SKM-1 treated with dmso at 0.1 percent for 144 hours (cell line): ENCODE results near the gene NCKAP5.

Experiments
- DNase-seq: peaks from one replicate; lab custom pipeline; 2025; ENCODE audit not compliant: unreplicated experiment; lab: John Stamatoyannopoulos, UW

The NCKAP5 gene

DNA sequence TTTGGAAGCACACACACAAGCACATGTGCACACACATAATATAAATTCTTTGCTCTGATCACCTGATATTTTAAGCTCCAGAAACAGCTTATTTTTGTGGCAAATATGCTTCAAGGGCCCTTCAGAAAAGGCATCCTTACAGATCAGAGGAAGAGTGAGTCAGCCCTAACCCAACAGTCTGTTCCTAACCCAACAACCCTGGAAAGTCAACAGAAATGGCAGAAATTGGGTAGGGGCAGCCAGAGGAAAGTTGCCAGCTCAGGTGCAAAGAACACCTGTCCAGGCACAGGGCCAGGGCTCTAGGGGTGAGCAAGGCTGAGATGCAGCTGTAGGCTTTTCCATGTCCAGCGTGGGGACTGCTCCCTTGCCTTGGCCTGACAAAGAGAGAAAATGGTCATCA lies 6.4 kb upstream of the NCKAP5 start:
- no peak for DNase-seq

DNA sequence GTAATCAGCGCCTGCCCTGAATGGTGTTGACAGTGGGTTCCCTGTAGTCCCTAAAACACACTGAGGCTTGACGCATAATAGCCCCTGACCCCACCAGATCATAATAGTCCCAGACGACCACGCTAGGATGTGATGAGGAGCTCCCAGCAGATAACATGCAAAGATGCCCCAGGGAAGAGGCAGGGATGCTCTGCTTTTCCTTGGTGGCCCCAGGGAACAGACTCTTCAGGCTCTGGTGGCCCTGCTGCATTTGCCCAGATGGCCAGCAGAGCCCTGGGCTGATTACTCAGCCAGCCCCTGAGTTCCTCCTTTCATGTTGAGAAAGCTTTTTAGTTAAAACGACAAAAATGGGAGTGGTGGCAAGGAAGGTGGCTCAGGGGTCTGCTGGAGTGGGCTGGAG lies 5.9 kb upstream of the NCKAP5 start:
- no peak for DNase-seq

DNA sequence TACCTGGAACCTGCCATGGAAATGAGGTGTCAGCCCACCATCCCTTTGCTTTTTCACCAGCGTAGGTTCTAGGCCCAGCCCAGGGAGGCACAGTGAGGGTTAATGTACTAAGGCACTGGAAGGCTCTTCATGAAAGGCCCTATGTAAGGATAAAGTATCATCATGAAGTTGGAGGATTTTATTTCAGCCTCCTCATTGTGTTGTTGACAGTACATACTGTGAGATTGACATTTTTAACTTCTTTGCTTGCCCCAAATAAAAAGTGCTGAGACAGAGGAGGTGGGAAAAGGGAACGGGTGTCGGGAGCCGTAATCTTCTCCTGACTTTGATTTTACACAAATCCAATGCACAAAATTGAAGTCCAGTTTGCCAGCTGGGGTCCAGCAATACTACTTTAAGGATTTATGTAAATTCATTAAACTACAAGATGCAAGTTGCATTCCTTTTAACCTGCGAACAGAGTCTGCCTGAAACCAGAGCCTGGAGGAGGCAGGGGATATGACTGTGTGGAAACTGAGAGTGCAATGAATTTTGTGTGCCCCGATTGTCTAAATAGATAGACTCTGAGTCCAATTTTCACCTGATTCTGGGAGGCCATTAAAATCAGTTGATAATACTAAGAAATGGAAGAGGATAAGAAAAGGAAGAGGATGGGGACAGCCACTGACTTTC lies 5.4 kb upstream of the NCKAP5 start:
- no peak for DNase-seq

DNA sequence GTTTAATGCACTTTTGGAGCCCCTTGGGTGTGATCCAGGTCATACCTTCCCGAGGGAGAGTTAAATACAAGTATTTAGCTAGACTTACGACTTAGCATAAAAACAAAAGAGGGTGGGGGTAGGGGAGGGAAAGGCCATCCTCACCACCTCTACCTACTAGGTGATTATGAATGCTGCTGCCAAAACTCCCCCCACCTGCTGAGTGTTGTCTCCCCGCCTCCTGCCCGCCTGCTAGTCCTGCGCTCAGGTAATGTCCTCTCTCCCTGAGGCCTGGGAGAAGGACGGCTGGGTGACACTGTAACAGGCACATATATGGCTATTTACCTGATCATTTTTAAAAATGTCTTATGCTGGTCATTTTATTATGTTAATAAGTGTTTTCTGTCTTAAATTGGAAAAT lies 3.0 kb upstream of the NCKAP5 start:
- no peak for DNase-seq

DNA sequence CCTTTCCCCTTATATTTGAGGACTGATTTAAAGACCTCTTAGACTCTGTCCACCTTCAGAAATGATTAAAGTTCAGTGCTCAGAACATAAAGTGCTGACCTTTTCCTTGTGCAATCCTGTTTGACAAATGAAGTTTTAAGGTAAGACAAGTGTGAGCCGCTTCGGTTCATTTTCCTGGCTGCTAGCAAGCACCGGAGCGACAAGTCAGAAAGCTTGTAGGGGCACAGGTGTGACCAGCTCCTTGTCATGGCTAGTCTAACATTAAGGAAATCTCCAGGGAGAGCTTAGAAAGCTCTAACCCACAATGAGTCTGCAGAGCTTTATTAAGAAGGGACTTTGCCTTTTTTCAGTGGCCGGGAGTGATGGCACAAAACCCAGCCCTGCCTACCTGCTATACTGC lies 2.3 kb upstream of the NCKAP5 start:
- no peak for DNase-seq

DNA sequence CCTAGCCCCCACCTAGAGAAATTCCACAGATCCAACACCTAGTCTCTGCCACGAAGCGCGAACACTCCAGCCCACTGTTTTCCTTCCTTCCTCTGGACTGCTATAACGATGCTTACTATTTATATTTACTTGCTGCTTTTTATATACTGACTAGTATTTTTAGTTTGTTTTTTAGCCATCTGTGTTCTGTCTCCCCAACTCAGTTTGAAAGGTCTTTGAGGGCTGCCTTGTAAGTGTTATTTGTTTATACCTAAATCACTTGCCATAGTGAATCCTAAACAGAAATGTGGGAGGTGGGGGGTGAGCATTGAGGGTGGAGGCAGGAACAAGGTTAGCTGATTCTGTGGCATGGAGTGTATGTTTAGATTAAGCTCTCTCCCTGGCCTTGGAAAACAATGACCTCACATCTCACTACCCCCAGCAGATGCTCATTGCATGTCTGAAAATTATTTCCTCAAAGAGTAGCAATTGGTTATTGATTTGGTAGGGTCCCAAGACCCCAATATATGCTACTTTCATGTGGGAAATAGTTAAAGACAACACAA lies 1.1 kb upstream of the NCKAP5 start:
- no peak for DNase-seq

DNA sequence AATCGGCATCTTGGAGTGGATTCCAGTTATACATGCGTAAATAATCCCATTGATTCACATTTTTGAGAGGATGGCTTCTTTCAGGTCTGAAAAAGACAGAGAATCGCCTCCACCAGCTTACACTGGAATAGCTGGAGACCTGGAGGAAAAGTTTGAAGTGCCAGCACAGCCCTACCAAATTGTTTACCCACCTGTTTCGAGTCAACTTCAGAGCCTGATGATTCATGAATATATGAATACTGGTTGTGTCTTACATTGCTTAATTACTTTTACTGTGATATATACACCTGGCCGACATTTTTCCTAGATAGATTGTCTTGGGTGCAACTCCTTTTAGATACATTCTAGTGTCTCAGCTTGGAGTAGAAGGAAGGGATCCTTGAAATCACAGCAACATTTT lies 335 bp upstream of the NCKAP5 start:
- DNase-seq: no peak

DNA sequence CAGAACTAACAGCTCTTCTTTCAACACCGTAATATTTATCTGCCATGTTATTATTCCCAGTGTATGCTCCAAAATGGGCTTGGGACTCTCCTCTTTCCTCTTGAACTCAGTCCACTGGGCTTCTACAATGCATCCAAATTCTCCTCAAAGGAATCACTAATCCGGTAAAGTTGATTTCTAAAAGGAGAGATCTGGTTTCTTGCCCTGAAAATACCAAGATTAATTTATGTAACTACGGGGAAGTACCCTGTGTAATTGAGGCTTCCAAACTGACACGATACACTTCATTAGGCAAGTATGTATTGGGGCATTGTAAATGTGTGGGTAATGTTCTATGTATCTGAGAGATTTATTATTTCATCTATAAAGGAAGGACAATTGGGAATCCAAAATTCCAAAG lies 5.7 kb downstream of the NCKAP5 start:
- DNase-seq: no peak

DNA sequence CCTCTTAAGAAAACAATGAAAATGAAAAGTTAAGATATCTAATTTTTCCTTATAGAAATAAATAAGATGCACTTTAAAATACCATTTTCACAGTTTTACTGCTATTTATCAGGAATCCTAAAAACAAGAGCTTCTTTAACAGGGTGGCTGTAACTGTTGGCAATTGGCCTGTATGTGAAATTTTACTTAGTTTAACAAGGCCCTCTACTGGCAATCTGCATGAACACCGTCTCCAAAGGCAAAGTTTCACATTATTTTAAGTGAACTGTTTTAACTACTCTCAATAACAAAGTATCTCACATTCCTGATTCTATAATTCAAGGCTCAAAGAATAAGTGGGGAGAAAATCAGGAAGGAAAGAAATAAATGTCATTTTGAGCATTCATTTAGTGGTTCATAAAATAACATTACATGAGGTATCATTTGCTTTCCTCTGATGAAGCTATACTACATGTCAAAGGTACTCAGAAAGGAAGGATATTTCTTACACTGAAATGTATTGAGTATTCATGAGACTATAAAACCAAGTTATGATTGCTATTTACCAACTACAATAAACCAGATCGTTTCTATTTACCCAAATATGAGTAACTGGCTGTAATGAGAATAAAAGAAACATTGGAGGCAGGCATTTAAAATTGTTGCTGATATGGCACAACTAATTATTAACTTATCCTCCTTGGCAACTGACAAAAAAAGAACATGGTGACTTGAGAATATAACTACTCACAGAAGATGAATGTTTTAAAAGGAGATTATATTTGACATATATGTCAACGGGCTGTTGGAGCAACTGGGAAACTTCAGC lies 7.0 kb downstream of the NCKAP5 start:
- DNase-seq: peak; percentile 22

DNA sequence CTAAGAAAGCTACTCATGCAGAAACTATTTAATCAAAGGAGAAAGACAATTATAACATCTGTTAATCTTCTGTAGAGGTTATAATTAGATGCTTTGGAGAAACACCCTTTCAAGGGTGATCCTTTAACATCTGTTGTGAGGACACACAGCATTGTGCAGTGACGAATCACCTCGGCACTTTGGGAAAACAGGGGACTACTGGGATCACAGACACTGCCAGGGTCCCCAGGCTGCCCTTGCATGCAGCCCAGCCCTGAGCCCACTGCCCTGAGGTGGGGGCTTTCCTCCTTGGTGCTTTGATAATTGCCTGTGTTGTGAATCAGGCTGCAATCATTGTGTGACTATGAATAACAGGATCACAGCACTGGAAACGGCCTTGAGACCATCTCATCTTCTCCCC lies 10.6 kb downstream of the NCKAP5 start:
- DNase-seq: no peak

DNA sequence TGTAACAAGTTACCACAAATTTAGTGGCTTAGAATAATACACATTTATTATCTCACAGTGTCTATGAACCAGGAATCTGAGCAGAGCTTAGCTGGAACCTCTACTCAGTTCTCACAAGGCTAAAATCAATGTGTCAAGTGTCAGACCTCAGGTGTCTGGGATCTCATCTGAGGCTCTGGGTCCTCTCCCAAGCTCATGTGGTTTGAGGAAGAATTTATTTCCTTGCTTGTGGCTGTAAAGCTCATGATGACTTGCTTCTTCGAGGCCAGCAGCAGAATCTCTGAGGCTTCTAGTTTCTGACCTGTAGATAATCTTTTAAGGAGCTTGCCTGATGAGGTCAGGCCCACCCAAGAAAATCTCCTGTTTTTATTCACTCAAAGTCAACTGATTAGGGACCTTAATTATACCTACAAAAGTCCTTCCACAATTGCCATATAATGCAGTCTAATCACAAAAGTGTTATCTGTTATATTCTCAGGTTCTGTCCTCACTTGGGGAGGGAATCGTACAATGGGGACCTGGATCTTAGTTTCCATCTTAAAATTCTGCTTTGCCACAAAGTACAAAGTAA lies 14.3 kb downstream of the NCKAP5 start:
- DNase-seq: no peak

DNA sequence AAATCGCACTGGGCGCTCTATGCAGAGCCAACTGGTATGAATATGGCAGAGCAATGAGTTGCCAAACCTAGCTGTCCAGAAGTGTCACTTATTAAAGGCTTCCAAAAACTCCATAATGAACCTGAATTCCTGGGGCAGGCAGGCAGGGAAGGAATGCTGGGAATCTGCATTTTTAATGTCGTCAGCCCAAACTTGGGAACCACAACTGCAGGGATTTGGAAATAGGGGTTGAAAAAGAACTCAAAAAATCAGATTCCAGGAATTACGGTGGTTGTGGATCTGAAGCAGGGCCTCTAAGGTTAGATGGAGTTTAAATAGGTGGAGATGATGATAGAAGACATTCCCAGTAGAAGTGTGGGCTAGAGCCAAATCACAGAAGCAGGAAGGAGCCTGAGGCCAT lies 15.0 kb downstream of the NCKAP5 start:
- no peak for DNase-seq

DNA sequence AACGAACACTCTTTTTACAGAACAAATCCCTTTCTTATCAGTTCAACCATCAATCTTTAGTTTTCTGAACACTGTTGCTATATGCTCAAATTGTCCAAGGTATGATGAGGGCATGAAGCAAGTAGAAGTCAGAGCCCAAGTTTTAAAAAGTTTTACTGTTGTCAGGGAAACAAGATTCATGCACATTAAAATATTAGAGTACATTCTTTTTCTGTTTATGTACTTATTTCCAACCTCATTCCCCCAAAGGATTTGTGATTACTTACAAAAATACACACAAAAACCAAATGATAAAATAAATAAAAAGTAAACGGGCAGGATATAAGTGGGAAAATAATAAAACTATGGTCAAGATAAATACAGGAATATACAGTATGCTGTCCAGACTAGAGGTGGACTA lies 15.4 kb downstream of the NCKAP5 start:
- no peak for DNase-seq

DNA sequence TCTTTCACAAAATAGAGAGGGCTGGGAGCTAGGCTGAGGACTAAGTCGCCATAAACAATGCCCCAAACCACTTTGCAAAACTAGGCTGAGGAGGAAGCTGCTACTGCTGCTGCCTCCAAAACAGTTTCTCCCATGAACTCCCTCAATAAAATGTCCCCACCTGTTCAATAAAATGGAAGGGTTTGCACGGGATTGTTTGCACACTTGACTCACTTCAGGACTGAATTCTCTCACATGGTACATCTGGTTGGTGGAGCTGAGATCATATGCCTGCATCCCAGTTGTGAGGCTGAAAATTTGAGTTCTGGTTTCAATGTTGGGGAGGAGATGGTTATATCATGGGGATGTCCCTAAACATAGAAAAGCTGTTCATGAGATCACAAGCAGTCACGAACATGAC lies 26.5 kb downstream of the NCKAP5 start:
- no peak for DNase-seq

DNA sequence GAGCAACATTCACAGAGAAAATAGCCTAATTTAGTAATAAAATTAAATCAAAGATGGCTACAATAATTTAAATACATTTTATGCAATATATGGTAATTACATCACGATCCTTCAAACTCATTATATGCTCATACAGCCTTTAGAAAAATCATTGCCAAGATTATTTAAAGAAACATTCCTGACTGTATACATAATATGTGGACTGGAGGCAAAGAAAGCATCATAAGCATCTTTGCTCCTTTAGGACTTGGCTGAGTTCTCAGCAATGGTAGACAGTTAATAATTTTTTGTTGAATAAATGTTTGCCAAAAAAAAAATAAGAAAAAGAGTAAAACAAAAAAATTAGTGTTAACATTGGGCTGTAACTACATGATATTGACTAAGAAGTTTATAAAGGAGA lies 26.9 kb downstream of the NCKAP5 start:
- no peak for DNase-seq

DNA sequence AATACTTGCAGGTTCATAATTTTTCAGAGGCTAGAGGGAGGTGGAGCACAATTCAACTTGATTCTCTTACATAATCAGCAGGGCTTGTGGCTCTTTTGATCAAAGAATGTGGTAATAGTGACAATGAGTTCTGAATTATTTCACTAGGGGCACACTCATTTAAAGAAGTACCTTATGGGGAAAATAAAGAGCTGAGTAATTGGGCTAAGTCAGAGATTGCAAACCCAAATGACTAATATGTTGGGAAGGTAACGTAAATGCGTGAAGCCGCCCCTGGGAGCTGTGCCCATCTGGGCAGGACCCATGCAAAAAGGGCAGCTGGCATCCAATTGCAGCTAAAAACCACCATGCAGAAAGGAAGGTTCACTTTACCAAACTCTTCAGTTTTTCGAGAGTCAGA lies 35.3 kb downstream of the NCKAP5 start:
- no peak for DNase-seq

DNA sequence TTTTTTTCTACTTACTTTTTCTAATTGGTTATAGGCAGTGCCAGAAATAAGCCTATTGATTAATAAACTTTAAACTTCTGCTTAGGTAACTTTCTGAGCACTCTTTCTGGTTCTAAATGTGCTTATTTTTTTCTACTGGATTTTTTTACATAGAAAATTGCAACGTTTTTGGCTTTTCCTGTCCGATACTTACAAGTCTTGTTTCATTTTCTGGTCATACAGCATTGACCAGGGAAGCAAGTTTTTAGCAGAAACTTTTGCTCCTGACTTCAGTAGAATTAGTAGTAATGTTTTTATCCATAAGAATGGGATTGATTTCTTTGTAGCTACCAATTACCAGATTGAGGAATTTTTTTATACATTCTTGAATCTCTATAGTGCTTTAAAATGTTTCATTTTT lies 36.9 kb downstream of the NCKAP5 start:
- no peak for DNase-seq

DNA sequence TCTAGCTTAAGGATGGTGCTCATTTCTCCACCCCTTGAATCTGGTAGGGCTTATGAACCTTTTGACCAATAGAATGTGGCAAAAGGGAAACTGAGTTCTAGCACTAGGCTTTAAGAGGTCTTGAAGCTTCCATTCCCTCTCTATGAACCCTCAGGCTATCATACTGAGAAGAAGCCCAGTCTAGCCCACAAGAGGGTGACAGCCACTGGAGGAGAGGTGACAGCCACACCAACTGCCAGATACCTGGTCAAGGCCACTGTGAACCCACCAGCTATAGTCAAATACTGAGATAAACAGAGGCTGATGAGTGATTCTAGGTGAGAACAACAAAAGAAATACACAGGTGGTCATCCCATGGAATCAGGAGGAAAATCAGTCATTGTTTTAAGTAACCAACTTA lies 37.6 kb downstream of the NCKAP5 start:
- DNase-seq: no peak

DNA sequence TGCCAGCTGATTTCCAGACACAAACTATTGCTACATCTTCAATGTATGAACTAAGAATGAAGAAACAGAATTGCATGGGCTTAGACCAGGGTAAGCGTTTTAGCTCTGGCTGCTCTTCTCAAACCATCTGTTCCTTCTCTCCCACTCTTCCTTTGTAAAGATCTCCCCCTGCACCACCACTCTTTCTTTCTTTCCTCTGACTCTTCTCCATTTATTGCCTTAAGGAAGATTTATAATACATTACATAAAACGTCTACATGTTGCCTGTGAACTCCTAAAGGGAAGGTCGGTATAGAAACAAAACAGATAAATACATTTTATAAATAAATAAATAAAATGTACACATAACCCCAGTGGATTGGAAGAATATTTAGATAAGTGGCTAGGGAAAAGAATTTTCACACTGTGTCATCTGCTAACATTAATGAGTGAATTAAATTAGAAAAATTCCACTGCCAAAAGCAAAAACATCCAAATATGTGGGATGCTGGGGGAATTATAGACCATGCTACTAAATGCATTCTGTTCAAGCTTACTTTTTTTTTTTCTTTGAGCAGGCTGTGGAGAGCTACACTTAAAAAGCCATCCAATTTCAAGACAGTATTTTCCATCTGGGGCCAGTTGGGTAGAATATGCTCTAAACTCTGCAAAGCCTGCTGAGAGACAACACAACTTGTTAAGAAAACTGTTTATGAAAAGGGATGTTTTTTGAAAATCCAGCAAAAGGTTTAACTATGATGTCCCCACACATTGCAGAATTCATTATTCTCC lies 41.5 kb downstream of the NCKAP5 start:
- DNase-seq: no peak

DNA sequence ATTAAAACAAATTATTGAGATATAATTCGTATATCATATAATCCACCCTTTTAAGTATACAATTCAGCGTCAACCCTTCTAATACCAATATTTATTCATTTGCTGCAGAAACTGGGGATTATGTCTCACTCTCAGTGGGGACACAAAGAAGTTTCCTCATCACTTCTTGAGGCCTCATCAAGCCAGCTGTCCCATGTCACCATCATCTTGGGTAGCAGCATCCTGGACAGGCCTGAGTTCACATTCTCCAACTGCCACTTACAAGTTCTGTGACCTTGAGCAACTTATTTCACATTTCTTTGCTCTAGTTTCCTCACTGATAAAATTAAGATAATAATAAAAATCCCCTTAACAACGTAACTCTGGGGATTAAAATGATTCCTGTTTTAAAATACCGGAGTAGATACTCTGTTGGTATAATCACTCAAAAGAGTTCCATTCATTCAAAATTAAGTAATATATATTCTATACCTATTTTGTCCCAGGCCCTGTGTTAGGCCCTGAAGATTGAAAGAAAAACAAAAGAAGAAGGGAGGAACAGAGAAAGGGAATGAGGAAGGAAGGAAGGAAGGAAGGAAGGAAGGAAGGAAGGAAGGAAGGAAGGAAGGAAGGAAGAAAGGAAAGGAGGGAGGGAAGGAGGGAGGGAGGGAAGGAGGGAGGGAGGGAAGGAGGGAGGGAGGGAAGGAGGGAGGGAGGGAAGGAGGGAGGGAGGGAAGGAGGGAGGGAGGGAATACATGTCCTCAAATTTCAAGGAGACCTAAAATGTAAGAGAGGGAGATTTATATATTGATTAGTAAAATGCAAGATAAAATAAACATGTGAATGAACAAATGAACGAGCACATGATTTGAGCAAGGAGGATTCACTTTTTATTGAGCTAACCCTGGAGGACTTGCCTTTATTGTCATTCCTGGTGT lies 42.4 kb downstream of the NCKAP5 start:
- no peak for DNase-seq
